HG02588 (cell line): ENCODE data around the gene B3GALT2.
A peak's percentile ranks its signal among the peaks of the same experiment; 100 is the strongest.
"Not testable (repeated sequence)": the region's sequence is repeated elsewhere in the genome, so short reads cannot be mapped to it uniquely, and the experiment has no call there.

Source experiments
- ATAC-seq: cut with Tn5 transposase; IDR thresholded peaks from one replicate; pipeline ENCODE4 v1.9.1; 2021; ENCODE audit warnings: mild to moderate bottlenecking, moderate library complexity; ENCODE audit not compliant: unreplicated experiment

Gene B3GALT2, protein sequence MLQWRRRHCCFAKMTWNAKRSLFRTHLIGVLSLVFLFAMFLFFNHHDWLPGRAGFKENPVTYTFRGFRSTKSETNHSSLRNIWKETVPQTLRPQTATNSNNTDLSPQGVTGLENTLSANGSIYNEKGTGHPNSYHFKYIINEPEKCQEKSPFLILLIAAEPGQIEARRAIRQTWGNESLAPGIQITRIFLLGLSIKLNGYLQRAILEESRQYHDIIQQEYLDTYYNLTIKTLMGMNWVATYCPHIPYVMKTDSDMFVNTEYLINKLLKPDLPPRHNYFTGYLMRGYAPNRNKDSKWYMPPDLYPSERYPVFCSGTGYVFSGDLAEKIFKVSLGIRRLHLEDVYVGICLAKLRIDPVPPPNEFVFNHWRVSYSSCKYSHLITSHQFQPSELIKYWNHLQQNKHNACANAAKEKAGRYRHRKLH

DNA sequence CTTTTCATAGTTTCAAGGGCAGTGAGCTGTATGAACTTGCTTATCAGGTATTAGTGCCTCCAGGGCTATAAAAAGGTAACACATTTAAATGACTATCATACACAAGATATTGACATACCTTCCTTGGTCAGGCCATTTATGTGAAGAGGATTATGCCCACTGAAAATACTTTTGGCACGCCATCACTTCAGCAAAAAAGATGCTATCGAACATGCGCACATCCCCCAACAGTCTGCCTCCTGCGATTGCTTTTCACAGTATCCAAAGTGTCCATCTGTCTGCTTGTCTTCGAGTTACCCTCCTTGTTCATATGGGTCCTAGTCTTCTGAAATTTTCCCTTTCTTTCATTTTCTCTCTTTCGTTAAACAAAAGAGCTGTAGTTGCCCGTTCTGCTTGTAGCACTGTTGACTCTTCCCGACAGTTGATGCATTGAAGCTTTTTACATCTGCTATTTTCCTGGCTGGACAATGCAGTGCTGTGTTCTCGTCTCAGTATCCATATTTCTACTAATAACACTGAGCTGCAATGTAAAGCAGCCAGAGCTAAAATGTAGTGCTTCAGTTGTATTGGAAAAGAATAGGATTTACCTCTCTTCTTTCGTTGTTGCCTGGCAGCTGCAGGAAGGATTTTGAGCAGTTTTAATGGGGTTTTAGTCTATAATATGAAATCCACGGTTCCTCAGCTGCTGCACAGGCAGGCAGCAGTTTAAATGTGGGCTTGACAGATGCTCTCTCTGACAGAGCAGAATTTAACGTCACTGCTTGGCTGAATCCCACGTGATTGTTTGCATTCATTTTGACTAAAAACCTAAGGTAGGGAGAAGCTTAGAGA is at the start of gene B3GALT2:
TSS of gene B3GALT2 (minus strand) at position 713 of the 831 bp plus-strand sequence. CDS start 5,051 bp downstream, outside the sequence.
- ATAC-seq: no peak

DNA sequence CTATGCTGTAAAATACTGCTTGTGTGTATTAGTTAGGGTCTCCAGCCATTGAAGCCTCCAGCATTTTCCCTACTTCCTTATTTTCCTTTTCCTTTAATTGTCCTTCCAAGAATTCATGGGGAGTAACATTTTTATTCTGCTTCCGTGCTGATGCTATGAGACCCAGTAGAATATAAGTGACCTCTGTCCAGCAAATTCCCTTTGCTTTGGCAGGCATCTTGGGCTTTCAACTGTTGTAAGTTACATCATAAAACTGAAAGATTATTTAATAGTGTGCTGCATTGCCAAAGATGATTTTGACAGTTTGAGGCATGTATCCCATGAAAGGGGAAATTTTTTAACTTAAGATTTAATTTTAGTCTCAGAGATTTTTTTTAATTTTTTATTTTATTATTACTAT is 48.1 kb upstream of the B3GALT2 start:
- no peak for ATAC-seq

DNA sequence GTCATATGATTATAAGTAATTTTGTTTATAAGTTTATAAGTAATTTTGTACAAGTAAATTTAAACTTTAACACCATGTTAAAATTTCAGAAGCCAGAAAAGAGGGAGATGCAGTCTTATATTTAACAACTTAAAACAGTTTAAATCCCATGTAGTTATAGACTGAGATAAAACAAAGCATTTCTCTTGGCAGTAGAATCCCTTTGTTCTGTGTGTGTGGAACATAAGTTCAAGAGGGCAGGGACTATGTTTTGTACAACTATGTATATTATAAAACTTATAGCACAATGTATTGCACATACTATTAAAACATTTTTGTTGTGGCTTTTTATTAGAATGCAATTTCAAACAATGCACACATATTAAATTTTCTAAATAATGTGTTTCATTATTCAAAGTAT is 44.7 kb upstream of the B3GALT2 start:
- not testable (repeated sequence) for ATAC-seq

DNA sequence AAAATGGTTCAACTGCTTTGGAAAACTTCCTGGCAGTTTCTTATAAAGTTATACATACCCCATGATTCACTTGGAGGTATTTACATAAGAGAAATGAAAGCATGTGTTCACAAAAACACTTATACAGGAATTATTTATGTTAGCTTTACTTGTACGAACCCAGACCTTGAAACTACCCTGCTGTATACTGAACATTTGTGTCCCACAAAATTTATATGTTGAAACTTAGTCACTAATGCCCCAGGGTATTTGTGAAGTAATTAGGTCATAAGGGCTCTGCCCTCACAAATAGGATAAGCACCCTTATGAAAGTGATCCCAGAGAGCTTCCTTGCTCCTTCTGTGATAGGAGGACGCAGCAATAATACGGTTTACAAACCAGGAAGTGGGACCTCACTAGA is 42.7 kb upstream of the B3GALT2 start:
- no peak for ATAC-seq

DNA sequence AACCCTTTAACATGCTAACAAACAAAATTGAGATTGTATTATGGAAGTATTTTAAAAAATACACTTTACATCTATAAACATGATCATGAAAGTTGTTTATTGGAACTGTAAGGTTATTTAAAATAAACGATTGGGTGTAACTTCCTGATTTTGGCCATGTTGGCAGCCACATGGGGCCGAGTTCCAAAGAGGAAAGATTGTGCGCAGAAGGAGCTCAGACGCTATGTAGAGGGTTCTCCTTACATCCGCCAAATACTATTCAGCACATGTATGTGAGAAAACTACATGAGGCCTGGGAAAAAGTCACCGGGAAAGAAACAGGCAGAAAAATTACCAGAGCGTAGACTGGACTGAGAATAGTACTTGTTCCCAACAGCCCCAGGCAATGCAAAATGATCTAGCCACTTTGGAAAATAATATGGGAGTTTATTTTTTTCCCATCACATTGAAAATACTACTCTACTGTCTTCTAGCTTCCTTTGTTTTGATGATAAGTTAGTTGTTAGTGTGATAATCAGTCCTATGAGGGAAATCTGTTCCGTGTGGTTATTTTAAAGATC is 35.7 kb upstream of the B3GALT2 start:
- no peak for ATAC-seq

DNA sequence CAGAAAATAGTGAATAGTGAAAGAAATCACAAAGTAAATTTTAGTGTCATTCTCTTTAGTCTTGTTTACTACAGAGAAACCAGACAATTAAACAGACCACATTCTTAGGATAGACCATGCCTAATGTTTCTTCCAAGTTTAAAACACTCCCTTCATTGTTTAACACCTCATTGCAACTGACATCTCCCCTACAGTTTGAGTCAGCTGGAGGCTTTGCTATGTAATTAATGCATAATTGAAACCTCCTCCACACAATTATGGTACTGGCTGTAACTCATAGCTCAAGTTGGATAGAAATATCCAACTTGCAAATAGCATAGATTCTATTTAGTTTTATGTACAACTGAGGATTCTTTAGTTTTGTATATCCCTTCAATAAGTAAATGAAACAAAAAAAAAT is 35.2 kb upstream of the B3GALT2 start:
- no peak for ATAC-seq

DNA sequence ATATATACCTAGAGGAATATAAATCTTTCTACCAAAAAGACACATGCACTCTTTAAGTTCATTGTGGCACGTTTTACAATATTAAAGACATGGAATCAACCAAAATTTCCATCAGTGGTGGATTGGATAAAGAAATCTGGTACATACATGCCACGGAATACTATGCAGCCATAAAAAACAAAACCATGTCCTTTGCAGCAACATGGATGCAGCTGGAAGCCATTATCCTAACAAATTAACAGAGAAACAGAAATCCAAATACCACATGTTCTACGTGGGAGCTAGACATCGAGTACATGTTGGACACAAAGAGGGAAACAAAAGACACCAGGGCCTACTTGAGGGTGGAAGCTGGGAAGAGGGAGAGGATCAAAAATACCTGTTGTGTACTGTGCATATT is 33.0 kb upstream of the B3GALT2 start:
- ATAC-seq: no peak

DNA sequence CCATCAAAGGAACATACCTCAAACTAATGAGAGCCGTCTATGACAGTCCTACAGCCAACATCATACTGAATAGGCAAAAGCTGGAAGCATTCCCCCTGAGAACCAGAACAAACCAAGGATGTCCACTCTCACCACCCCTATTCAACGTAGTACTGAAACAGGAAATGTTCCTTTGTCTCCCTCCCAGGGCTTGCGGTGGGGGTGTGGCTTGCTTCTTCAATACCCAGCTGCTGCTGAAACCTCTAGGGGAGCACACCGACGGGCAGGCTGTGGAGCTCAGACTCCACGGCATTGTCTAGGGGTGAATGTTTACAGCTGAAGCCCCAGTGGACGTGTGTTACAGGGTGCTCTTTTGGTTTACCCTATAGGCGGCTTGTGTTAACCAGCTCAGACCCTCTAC is 30.5 kb upstream of the B3GALT2 start:
- no peak for ATAC-seq

DNA sequence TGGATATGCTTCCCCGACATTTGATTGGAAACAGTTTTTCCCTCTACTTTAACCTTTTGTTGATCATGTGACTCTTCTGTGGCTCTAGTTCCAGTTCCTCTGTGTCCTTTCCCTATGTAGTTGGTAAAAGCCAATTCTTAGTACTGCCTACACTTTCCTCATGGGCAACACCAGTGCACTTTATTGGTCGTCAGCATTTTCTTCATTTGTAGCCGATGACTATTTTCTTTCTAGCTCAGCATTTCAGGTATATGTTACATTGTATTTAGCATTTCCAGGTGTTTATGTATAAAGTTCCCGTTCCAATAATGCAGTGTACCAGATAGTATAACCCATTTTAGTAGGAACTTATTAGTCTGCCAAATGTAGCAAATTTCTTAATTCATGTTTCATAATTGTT is 27.6 kb upstream of the B3GALT2 start:
- no peak for ATAC-seq

DNA sequence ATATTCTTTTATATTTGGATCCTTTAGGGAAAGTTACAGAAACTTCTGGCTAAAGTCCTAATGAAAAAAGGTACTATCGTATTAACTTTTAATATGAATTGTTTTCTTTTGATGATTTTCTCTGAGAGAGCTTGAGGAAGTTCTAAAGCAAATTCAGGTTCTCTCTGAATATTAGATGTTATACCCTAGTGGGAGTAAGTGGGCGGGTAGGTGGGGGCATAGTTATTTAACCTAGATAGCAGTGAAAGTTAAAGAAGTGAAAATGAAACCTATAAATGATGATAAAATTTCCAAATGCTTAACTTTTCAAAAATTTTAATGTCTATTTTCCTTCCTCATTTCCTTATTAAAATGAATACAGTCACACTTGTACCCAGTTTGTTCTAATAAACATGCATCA is 26.2 kb upstream of the B3GALT2 start:
- ATAC-seq: no peak

DNA sequence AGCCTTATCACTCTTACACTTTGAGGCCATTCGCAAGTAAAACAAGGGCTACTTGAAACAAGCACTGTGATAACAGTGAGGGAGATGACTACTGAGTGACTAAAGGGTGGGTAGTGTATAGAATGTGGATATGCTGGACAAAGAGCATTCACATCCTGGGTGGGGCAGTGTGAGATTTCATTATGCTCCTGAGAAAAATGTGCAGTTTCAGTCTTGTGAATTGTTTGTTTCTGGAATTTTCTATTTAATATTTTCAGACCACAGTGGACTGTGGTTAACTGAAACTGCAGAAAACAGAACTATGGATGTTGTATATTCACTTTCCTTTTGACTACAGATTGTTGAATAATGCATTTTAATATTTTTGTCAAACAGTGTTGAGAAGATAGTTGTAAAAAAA is 25.1 kb upstream of the B3GALT2 start:
- peak; percentile 81 for ATAC-seq

DNA sequence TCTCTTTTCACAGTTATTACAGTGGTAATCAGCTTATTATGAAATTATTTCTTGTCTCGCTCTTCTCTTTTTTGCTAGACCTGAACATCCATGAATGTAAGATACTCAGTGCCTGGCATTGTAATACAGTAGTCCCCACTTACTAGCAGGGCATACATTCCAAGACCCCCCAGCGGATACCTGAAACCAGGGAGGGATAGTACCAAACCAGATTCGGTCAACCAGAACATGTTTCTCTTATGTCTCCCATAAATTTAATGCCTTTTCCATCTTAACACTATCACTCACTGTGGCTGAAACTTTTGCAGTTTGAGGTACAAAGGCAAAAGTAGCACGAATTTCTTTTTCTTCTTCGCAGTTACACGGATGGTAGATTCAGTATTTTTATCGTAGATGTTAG is 24.6 kb upstream of the B3GALT2 start:
- no peak for ATAC-seq

DNA sequence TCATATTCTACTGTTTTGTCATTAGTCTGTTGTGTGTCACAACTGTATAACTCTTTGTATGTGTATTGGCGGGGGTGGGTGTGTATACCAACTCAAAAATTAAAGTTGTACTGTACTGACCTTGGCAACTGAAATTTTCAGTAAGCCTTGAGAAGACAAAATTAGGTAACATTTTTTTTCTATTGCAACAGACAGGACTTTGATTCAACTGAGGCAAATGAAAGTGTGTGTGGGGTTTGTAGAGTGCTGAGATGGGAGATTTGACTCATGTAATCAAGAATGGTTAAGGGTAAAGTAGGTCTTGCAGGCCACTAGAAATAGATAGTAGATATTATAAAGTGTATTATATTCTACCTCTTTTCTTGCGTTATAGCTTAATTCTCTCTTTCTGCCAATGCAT is 14.6 kb upstream of the B3GALT2 start:
- no peak for ATAC-seq

DNA sequence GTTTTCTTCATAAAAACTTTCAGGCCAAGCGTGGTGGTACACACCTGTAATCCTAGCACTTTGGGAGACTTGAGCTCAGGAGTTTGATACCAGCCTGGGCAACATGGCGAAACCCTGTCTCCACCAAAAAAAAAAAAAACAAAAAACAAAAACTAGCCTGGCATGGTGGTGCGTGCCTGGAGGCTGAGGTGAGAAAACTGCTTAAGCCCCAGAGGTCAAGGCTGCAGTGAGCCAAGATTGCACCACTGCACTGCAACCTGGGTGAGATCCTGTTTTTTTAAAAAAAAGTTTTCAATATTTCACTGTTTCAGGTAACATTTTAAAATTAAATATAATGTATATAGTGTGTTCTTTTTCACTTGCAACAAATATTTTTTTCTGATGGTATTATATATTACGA is 13.5 kb upstream of the B3GALT2 start:
- no peak for ATAC-seq

DNA sequence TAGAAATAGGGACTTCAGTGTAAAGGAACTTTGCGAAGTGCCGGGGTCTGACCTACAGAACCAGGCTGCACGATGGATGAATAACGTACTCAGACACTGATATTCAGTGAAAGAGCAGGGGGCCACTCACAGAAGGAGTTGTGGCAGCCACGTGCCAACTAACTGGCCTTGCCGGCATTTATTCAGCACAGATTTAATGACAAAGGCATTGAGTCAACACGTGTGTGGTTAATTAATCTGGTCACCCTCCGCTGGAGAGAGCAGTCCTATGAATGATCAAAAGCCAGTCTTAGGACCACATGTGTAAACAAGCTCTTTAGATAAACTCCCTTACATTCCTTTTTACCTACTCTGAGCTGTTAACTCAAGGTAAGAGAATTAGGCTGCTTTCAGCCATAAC is 6.2 kb upstream of the B3GALT2 start:
- no peak for ATAC-seq

DNA sequence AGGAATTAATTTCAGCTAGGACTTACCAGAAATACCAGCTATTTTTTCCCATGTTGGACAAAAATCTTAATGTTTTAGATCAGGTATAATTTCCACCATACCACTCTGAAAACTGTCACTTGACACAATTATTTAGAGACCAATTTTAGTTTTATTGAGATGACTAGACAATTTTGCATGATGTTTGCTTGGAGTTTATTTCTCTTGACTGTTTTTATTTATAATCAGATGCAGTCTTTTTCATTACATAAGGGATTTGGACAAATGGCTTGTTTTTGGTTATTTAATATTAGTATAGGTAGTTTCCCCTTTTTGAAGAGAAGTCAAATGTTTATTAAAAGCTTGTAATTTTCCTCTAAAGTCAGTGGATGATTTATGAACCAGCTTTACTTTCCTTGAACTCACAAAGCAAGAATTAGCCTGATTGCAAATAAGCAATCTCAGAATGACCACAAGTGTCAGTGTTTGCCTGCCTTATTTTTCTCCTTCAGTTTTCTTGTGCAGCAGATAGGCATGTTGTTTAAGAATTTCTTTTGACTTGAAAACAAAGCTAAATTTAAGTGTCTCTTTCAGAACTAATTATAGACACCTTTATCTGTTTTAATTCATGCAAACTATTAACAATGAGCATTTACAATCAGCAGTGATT is 3.8 kb upstream of the B3GALT2 start:
- ATAC-seq: no peak

DNA sequence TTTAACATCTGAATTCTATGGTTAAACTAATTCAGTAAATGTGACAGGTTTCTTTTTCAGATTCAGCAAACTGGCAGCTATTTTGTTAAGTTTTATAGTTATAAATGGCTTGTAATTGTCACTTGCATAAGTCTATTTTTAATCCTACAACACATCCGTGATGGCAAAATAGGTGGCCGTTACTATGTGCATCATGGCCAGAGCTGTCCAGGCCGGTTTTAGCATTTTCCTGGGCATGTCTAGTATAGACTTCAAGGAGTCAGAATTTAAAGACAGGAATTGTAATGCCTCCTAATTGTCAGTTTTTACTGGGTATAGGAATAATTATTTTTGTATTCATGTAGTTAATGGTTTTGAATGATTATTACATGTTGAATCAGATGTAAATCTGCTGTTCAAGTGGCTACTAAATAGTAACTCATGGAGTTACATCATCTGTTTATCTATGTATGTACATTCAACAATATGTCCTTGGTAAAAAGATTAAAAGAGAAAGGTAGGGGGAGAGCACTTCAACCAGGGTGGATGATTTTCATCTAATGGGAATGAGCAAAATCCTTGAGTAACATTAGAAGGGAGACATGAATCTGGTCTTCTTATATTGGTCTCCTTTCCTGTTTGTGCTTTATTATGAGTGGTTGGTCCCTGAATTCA is 3.2 kb upstream of the B3GALT2 start:
- ATAC-seq: no peak

DNA sequence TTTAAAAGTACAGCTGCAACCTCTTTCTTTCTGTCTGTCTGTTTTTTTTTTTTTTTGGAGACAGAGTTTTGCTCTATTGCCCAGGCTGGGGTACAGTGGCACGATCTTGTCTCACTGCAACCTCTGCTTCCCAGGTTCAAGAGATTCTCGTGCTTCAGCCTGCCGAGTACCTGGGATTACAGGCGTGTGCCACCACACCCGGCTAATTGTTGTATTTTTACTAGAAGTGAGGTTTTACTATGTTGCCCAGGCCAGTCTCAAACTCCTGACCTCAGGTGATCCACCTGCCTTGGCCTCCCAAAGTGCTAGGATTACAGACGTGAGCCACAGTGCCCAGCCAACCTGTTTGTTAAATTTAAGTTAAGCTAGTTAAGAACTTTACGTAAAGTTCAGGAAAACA is 2.5 kb upstream of the B3GALT2 start:
- ATAC-seq: not testable (repeated sequence)

DNA sequence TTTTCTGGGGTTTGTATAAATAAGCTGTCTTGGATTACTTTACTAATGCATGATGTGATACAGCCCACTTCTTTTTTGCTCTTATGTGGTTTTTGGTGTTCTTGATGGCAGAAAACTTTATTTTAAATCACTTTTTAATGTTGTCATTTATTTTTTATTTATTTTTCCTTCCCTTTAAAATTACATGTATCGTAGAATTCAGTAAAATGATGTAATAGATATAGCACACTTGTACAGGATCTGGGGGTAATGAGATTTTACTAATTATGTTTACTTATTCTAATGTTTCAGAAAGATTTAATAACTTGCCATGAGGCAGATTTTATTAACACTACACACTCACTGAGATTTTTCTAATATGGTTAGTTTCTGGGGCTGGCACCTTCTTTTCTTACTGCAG is 701 bp upstream of the B3GALT2 start:
- no peak for ATAC-seq

DNA sequence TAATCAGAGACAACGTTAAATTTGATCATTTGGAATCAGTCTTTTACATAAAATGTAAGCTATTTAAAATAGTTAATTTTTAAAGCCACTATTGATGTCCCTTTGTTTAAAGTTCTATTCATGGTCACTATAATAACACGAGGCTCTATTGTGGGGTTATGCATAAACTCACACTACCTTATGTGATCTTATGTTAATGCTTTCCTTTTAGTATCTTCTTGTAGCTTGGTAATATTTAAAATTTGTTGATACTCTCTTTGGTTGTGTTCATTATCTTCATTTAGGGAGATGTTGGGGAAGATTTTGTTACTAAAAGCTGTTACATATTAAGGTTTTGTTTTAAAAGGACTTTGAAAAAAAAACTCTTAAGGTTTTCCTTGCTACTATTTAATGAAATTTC is 1.2 kb downstream of the B3GALT2 start:
- ATAC-seq: no peak

DNA sequence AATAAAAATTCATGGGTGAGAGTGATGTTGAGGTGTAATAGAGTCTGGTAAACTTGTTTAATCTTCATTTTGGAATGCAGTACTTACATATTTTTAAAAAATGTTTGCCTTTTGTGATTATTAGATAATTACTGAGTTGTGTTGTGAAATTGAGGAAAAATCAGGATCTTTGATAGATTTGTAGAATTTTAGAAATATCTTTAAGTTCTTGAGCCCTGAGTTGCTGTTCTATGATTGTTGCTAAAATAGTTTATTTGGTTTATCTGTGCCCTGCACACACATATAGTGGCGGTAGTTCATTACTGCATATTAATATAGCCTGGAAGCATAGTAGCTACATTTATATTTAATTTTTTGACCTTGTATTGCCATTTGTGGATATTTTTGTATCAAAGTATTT is 1.6 kb downstream of the B3GALT2 start:
- ATAC-seq: no peak
